ENCODE results near the gene PTCSC3. TPM values are rescaled to one million over a fixed set of nuclear protein-coding genes. Genes with fewer than 3 reads are reported as not detected.

PTCSC3 gene
- total and polyA plus RNA-seq, 2 experiments from 2014 or later = not detected

GRCh38 chr14:36192530-36192929, 16.0 kb upstream of the PTCSC3 start:
- H3K36me3 Mint-ChIP-seq (ENCODE audit: low read depth) = no peaks in the 10 kb centered on the region; the same call in 2 of the 3 replicates
- no peak overlapping the region for H3K4me3 Mint-ChIP-seq
- Histone ChIP-seq H3K27me3 (ENCODE audit: insufficient read depth) (no peaks in the 10 kb centered on the region), H3K36me3 (ENCODE audit: insufficient read depth) (no peaks in the 10 kb centered on the region), H3F3A (replicated peaks; ENCODE audit: low read depth) (no peaks in the 10 kb centered on the region), H2AFZ (no peak overlapping the region; the same call in 1 of the 2 replicates), H3K4me2 (no peak overlapping the region), H3K4me3 (no peak overlapping the region), H3K27ac (ENCODE audit: low read depth) (no peak overlapping the region), H3K4me1 (ENCODE audit: insufficient read depth) (no peaks in the 10 kb centered on the region), H3K9me2 (ENCODE audit: insufficient read depth) (peaks cover 13% of the 10 kb centered on the region), H3K79me2 (replicated peaks; ENCODE audit: insufficient read depth) (no peaks in the 10 kb centered on the region), H4K20me1 (replicated peaks; ENCODE audit: insufficient read depth) (no peaks in the 10 kb centered on the region)
- H3K27me3 Mint-ChIP-seq (ENCODE audit: insufficient read depth, low read depth, poor library complexity) = no peaks in the 10 kb centered on the region
- no peak for TF ChIP-seq ZNF114 (CRISPR knock-in tag; IDR thresholded peaks at IDR 0.05)
- TF ChIP-seq JUNB (IDR thresholded peaks at IDR 0.05; ENCODE audit: unreplicated experiment) = no peak
- TF ChIP-seq, protein P1, sequence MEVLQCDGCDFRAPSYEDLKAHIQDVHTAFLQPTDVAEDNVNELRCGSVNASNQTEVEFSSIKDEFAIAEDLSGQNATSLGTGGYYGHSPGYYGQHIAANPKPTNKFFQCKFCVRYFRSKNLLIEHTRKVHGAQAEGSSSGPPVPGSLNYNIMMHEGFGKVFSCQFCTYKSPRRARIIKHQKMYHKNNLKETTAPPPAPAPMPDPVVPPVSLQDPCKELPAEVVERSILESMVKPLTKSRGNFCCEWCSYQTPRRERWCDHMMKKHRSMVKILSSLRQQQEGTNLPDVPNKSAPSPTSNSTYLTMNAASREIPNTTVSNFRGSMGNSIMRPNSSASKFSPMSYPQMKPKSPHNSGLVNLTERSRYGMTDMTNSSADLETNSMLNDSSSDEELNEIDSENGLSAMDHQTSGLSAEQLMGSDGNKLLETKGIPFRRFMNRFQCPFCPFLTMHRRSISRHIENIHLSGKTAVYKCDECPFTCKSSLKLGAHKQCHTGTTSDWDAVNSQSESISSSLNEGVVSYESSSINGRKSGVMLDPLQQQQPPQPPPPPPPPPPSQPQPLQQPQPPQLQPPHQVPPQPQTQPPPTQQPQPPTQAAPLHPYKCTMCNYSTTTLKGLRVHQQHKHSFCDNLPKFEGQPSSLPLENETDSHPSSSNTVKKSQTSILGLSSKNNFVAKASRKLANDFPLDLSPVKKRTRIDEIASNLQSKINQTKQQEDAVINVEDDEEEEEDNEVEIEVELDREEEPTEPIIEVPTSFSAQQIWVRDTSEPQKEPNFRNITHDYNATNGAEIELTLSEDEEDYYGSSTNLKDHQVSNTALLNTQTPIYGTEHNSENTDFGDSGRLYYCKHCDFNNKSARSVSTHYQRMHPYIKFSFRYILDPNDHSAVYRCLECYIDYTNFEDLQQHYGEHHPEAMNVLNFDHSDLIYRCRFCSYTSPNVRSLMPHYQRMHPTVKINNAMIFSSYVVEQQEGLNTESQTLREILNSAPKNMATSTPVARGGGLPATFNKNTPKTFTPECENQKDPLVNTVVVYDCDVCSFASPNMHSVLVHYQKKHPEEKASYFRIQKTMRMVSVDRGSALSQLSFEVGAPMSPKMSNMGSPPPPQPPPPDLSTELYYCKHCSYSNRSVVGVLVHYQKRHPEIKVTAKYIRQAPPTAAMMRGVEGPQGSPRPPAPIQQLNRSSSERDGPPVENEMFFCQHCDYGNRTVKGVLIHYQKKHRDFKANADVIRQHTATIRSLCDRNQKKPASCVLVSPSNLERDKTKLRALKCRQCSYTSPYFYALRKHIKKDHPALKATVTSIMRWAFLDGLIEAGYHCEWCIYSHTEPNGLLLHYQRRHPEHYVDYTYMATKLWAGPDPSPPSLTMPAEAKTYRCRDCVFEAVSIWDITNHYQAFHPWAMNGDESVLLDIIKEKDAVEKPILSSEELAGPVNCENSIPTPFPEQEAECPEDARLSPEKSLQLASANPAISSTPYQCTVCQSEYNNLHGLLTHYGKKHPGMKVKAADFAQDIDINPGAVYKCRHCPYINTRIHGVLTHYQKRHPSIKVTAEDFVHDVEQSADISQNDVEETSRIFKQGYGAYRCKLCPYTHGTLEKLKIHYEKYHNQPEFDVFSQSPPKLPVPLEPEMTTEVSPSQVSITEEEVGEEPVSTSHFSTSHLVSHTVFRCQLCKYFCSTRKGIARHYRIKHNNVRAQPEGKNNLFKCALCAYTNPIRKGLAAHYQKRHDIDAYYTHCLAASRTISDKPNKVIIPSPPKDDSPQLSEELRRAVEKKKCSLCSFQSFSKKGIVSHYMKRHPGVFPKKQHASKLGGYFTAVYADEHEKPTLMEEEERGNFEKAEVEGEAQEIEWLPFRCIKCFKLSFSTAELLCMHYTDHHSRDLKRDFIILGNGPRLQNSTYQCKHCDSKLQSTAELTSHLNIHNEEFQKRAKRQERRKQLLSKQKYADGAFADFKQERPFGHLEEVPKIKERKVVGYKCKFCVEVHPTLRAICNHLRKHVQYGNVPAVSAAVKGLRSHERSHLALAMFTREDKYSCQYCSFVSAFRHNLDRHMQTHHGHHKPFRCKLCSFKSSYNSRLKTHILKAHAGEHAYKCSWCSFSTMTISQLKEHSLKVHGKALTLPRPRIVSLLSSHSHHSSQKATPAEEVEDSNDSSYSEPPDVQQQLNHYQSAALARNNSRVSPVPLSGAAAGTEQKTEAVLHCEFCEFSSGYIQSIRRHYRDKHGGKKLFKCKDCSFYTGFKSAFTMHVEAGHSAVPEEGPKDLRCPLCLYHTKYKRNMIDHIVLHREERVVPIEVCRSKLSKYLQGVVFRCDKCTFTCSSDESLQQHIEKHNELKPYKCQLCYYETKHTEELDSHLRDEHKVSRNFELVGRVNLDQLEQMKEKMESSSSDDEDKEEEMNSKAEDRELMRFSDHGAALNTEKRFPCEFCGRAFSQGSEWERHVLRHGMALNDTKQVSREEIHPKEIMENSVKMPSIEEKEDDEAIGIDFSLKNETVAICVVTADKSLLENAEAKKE (CRISPR knock-in tag; IDR thresholded peaks at IDR 0.05) = no peak
- TF ChIP-seq, protein P2, sequence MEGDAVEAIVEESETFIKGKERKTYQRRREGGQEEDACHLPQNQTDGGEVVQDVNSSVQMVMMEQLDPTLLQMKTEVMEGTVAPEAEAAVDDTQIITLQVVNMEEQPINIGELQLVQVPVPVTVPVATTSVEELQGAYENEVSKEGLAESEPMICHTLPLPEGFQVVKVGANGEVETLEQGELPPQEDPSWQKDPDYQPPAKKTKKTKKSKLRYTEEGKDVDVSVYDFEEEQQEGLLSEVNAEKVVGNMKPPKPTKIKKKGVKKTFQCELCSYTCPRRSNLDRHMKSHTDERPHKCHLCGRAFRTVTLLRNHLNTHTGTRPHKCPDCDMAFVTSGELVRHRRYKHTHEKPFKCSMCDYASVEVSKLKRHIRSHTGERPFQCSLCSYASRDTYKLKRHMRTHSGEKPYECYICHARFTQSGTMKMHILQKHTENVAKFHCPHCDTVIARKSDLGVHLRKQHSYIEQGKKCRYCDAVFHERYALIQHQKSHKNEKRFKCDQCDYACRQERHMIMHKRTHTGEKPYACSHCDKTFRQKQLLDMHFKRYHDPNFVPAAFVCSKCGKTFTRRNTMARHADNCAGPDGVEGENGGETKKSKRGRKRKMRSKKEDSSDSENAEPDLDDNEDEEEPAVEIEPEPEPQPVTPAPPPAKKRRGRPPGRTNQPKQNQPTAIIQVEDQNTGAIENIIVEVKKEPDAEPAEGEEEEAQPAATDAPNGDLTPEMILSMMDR (conservative IDR thresholded peaks at IDR 0.05; ENCODE audit: low read depth in 2 of 2) = no peak
- TF ChIP-seq, protein P3, sequence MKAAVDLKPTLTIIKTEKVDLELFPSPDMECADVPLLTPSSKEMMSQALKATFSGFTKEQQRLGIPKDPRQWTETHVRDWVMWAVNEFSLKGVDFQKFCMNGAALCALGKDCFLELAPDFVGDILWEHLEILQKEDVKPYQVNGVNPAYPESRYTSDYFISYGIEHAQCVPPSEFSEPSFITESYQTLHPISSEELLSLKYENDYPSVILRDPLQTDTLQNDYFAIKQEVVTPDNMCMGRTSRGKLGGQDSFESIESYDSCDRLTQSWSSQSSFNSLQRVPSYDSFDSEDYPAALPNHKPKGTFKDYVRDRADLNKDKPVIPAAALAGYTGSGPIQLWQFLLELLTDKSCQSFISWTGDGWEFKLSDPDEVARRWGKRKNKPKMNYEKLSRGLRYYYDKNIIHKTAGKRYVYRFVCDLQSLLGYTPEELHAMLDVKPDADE (IDR thresholded peaks at IDR 0.05) = no peak
- TF ChIP-seq EZH2phosphoT487 (IDR thresholded peaks at IDR 0.05; ENCODE audit: unreplicated experiment) = no peak
- no peak for TF ChIP-seq CREB1 (CRISPR knock-in tag; IDR thresholded peaks at IDR 0.05; ENCODE audit: low read depth)
- TF ChIP-seq NANOG (IDR thresholded peaks at IDR 0.05; ENCODE audit: borderline replicate concordance) = no peak
- no peak for TF ChIP-seq POLR2AphosphoS5 (IDR thresholded peaks at IDR 0.05; ENCODE audit: low read depth)
- TF ChIP-seq EZH2 (IDR thresholded peaks at IDR 0.05; ENCODE audit: low read depth, unreplicated experiment) = no peak
- TF ChIP-seq REST (IDR thresholded peaks at IDR 0.05; ENCODE audit: unreplicated experiment) = no peak
- TF ChIP-seq ZNF331 (CRISPR knock-in tag; IDR thresholded peaks at IDR 0.05; ENCODE audit: low read depth) = no peak
- no peak for TF ChIP-seq STAT1 (IDR thresholded peaks at IDR 0.05; ENCODE audit: unreplicated experiment)
- peaks cover 3% of the 10 kb centered on the region; the same call in 1 of the 3 replicates for H3K9me3 Mint-ChIP-seq
- no peak overlapping the region for H3K27ac Mint-ChIP-seq
- DNase-seq (ENCODE audit: low spot score) = no peak
- no peaks in the 10 kb centered on the region for H3K4me1 Mint-ChIP-seq
- ATAC-seq = no peak
